ENCODE measurements around the gene DMRT3.
"Not testable (repeated sequence)": the region's sequence is repeated elsewhere in the genome, so short reads cannot be mapped to it uniquely, and the experiment has no call there.

Gene DMRT3

DNA sequence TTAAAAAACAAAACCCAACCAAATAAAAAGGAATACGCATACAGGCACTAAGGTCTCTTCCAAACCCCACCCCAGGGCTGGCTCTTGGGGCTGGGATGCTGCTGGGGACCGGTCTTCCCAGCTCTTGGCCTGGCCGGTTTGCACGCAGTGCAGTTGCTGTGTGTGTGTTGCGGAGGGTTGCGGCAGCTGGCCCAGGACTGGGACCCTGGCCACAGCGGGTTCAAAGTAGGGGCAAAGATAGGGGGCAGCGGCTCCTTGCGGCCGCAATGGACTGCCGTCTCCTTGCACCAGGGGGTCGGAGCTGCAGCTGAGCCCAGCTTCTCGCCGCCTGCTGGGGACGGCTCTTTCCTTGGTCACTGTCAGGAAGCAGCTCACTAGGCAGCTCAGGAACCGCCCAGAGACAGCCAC, 5.0 kb downstream of the DMRT3 start:
- H3K4me3 ChIP-seq (ENCODE audit: low read length), result no peak overlapping the region
- DNase-seq (ENCODE audit: low read depth), result no peak
- TF ChIP-seq, protein P1, sequence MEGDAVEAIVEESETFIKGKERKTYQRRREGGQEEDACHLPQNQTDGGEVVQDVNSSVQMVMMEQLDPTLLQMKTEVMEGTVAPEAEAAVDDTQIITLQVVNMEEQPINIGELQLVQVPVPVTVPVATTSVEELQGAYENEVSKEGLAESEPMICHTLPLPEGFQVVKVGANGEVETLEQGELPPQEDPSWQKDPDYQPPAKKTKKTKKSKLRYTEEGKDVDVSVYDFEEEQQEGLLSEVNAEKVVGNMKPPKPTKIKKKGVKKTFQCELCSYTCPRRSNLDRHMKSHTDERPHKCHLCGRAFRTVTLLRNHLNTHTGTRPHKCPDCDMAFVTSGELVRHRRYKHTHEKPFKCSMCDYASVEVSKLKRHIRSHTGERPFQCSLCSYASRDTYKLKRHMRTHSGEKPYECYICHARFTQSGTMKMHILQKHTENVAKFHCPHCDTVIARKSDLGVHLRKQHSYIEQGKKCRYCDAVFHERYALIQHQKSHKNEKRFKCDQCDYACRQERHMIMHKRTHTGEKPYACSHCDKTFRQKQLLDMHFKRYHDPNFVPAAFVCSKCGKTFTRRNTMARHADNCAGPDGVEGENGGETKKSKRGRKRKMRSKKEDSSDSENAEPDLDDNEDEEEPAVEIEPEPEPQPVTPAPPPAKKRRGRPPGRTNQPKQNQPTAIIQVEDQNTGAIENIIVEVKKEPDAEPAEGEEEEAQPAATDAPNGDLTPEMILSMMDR (conservative IDR thresholded peaks at IDR 0.05; ENCODE audit: low read depth, low read length), result no peak

DNA sequence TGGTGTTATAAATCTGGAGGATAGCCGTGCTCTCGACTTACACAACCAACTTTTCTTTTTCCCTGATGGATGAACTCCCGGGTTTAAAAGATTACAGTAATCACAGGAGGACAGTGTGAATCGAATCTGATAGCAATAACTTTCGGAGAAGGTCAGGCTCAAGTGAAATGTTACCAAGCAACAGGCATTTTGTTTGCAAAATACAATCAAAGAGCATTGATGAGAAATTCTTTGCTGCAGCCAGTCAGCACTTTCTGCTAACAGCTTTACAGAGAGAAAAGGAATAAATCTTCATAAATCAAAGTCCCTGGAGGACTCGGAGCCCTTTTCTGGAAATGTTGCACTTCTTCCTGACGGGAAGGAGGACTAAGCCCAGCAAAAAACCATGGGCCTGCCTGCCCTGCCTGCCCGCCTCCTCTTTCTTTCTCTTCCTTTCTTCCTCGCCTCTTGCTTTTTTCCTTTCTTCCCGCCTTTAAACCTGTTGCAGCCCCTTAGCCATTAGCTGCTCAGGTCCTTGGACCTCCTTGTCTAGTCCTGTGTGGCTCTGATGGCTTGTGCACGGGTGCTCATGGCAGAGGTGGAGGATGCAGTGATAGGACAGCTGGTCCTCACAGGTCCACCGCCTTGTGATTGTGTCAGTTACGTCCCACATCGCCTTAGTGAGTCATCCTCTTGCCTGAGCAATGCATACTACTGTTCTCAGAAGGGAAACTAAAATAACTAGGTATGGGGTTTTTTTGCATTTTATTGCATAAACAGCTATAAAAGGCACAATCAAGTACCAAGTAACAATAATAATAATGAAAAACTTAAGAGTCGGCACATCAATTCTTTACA, 6.2 kb downstream of the DMRT3 start:
- H3K4me3 ChIP-seq (ENCODE audit: low read length), result no peak overlapping the region
- DNase-seq (ENCODE audit: low read depth), result no peak
- TF ChIP-seq, protein P1 (conservative IDR thresholded peaks at IDR 0.05; ENCODE audit: low read depth, low read length), result no peak

- DNase-seq (ENCODE audit: low read depth), result no peak
- TF ChIP-seq, protein P1 (conservative IDR thresholded peaks at IDR 0.05; ENCODE audit: low read depth, low read length), result no peak
- H3K4me3 ChIP-seq (ENCODE audit: low read length), result no peak overlapping the region
Observed at GRCh38 chr9:994005-994404, 17.6 kb downstream of the DMRT3 start.

DNA sequence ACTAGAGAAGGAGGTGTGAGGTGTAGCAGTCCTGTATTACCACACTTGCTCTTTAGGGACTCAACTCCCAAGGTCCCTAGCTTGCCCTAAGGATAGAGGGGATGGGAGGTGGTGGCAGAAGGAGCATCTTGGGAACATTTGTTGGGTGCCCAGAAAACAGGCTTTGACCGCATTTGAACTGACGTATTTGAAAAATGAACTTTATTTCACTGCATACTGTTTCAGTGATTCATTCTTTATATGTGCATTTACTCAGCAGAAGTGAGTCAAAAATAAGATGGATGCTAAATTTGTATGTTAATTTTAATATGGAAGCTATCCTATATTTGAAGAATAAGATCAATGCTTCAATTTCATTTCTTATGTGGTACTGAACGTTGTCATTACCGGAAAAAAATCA, 18.7 kb downstream of the DMRT3 start:
- no peak overlapping the region for H3K4me3 ChIP-seq (ENCODE audit: low read length)
- TF ChIP-seq, protein P1 (conservative IDR thresholded peaks at IDR 0.05; ENCODE audit: low read depth, low read length), result no peak
- DNase-seq (ENCODE audit: low read depth), result no peak

DNA sequence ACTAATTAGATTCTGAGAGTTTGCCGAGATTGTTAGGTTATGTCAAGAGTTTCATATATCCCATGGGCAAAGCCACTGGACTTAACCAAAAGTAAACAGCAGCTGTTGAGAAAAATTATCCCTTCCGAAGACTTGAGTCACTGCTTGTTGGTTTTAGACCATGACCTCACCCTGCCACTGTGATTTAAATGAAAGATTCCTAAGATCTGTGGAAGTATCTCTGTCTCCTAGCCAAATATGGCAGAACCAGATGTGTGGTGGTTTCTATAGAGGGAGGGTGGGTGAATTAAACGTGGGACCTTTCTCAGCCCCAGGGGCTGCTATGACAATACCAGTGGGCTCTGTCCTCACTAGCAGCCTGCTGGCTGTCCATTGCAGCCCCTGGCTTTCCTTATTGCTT, 19.3 kb downstream of the DMRT3 start:
- H3K4me3 ChIP-seq (ENCODE audit: low read length), result no peak overlapping the region
- TF ChIP-seq, protein P1 (conservative IDR thresholded peaks at IDR 0.05; ENCODE audit: low read depth, low read length), result no peak
- DNase-seq (ENCODE audit: low read depth), result no peak

DNA sequence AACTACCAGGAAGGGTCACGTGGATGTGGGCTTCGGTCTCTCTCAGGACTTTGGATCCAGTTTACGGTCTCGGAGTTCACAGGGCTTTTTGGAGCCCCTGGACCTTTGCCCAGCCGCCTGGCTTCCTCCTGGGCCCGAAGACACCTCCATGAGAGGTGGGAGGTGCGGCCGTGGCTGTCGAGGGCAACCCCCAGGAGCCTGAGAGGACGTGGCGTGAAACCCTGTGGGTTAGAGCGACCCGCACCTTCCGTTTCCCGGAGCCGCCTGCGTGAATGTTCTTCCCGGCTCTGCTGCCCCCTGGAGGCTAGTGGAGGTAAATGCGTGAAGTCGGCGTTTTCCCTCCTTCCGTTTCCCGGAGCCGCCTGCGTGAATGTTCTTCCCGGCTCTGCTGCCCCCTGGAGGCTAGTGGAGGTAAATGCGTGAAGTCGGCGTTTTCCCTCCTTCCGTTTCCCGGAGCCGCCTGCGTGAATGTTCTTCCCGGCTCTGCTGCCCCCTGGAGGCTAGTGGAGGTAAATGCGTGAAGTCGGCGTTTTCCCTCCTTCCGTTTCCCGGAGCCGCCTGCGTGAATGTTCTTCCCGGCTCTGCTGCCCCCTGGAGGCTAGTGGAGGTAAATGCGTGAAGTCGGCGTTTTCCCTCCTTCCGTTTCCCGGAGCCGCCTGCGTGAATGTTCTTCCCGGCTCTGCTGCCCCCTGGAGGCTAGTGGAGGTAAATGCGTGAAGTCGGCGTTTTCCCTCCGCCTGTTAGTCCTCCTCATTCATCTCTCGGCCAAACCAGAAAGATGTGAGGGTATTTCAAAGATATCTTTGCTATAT, 22.1 kb downstream of the DMRT3 start:
- H3K4me3 ChIP-seq (ENCODE audit: low read length); DNase-seq (ENCODE audit: low read depth): not testable (repeated sequence)

DNA sequence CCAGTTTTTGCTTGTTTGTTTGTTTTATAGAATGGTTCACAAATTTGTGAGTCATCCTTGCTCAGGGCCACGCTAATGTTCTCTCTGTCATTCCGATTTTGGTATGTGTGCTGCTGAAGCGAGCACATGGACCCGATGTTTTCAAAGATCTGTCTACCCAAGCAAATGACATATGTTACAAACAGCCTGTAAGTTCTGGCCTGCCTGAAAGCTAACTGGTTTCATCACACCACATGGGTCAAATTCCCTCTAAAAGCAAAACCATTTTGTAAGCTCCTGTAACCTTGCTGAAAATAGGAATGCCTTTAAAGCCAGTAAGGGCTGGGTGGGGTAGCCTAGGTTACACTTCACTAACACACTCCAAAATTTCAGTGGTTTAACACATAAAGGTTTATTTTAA, 25.4 kb downstream of the DMRT3 start:
- no peak overlapping the region for H3K4me3 ChIP-seq (ENCODE audit: low read length)
- TF ChIP-seq, protein P1 (conservative IDR thresholded peaks at IDR 0.05; ENCODE audit: low read depth, low read length), result no peak
- no peak for DNase-seq (ENCODE audit: low read depth)

Data from retinal pigment epithelial cell (primary cell).